GM20431 (cell line): ENCODE data around the gene OR5B21.

Source experiments
- in situ Hi-C: fragments of 300-500 bp; cut with MseI, MboI; formaldehyde crosslinking; loops from one replicate; pipeline ENCODE4 v1.15.0; 2020; ENCODE audit warnings: low sequenced_read_pairs; ENCODE audit not compliant: unreplicated experiment

Gene OR5B21

DNA sequence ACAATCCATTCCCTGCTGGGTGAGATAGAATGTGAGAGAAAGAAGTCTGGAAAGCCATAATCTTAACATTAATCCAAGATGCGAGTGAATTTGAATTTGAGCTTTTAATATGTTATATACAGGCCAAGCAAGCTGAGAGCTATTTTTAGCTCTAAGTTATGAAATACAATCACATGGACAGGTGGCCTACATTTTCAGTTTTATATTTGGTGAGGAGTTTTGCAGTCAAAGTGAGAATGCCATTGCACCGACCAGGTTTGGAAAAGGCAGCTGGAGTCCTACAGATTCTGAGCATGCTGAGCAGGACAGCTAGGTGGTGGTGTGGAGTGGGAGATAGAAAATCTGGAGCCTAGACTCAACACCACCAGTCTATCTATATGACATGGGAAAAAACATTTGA, 12.0 kb downstream of the OR5B21 start:
- in situ Hi-C loops, result no loop called here

DNA sequence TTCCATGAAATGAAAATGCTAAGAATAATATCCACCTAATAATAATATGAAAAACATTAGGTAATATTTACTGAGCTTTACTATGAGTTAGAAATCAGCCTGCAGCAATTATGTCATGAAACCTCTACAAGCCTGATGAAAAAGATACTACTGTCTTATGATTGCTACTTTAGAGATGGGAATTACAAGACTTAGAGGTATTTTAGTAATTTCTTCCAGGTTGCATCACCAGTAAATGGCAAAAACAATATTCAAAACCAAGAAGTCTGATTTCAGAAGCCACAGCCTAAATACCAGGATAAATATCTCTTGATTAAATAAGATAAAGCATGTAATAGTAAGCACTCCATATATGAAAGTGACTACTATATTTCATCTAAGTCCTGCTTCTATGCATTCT, 13.8 kb downstream of the OR5B21 start:
- in situ Hi-C loops, result no loop called here

DNA sequence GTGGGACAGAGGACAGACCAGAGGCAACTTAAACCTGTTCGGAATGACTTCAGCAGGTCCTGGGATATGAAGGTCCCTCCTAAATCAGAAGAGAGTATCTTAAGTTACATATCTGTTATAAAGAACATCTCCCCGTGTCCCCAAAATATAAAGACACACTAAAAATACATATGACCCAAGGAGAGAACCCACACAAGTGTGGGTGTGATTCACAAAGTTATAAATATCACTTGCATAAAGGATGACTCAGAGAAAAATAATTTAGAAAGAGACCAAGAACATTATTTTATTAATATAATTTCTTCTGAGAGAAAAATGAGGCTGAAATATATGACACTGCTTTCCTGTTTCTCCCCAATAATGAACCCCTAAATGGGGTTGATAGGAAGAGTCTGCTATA, 14.2 kb downstream of the OR5B21 start:
- in situ Hi-C loops, result no loop called here

DNA sequence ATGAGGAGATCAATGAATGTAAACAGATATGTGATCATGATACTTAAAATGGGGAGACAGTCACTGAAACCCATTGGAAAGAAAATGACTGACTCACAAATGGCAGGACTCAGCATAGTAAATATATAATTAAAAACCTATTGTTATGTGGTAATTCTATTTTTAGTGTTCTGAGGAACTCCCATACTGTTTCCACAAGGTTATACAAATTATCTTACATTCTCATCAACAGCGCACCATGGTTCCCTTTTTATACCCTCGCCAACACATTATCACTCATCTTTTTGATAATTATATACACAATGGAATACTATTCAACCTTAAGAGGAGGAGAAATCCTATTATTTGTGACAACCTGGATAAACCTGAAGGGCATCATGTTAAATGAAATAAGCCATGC, 17.1 kb downstream of the OR5B21 start:
- in situ Hi-C loops, result no loop called here

DNA sequence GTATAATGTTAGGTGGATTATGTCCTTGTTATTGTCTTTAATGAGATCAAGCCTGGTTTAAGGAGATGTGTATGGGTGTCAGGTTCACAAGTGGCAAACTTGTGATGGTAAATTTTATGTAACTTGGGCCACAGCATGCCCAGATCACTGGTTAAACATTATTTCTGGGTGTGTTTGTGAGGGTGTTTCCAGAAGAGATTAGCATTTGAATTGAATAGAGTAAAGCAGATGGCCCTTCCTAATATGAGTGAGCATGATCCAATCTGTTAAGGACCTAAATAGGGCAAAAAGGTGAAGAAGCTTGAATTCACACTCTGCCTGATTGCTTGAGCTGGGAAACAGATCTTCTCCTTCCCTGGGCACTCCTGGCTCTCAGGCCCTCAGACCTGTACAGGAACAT, 20.7 kb downstream of the OR5B21 start:
- in situ Hi-C loops, result no loop called here

DNA sequence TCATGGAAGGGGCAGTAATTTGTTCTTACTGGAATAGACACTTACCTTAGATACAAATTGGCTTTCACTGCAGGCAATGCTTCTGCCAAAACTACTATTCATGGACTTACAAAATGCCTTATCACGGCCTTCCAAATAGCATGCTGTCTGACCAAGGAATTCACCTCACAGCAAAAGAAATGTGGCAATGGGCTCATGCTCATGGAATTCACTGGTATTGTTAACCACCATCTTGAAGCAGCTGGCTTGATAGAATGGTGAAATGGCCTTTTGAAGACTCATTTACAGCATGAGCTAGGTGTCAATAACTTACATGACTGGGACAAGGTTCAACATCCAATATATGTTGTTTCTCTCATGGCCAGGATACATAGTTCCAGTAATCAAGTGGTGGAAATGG, 21.9 kb downstream of the OR5B21 start:
- in situ Hi-C loops, result no loop called here

DNA sequence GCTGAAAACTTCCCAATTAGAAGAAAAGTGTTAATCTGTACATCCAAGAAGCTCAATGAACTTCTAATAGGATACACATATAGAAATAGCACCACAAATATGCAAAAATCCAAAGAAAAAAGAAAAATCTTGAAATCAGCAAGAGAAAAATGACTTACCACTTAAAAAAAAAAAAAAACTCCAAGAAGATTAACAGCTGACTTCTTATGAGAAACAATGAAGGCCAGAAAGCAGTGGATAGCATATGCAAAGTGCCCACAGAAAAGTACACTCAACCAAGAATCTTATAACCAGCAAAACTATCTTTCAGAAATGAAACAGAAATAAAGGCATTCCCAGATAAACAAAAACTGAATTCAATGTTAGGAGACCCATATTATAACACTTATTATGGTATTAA, 36.0 kb downstream of the OR5B21 start:
- in situ Hi-C loops, result no loop called here

DNA sequence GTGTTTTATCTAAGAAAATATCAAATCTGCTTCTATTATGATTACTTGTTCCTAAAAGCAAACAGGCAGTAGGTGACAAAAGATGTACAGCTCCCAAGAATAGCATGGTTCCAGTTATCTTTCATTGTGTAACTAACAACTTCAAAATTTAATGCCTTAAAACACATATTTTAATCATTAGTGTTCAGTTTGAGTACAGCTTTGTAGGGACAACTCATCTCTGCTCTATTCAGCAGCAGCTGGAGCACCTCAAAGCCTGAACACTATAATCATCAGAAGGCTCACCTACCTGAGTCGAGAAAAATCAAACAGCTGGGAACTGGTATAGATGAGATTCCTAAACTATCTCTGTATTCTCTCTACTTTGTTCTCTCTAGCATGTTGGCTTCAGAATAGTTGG, 41.6 kb downstream of the OR5B21 start:
- in situ Hi-C loops, result no loop called here

- in situ Hi-C loops, result no loop called here
These were observed 42.2 kb downstream of the OR5B21 start for GRCh38 chr11:58465690-58466089.
